OCI-LY7 (cell line): ENCODE measurements around the gene ASCC1. TPM values are rescaled to one million over a fixed set of nuclear protein-coding genes. Genes with fewer than 3 reads are reported as not detected.

Source experiments
- BruUV-seq: library from RNA; stranded (reverse); fragments of 400-500 nt; replicated peaks from 2 replicates; lab custom pipeline; 2021; lab: Mats Ljungman, UMichigan
- CTCF ChIA-PET: fragments of 300-600 bp; sonication (Branson Sonifier 250); formaldehyde crosslinking; loops from one replicate; lab custom pipeline; 2022; ENCODE audit warnings: antibody characterized with exemption; ENCODE audit not compliant: unreplicated experiment; lab: Charles Lee
- POLR2A ChIA-PET: fragments of 300-600 bp; sonication (Branson Sonifier 250); formaldehyde crosslinking; loops from one replicate; lab custom pipeline; 2022; ENCODE audit warnings: antibody characterized with exemption; lab: Charles Lee
- DNase-seq: peaks from one replicate; pipeline ENCODE4 v3.0.0-alpha.2; 2015; ENCODE audit warnings: low spot score
- H2AFZ ChIP-seq: fragments of 200-600 bp; sonication (generic), shearing (Covaris generic); 2 replicates; pipeline ENCODE4 v1.6.1; 2014; ENCODE audit warnings: mild to moderate bottlenecking, antibody characterized with exemption, low read length, moderate library complexity
- H3K27ac ChIP-seq: fragments of 200-600 bp; sonication (generic); 2 replicates; pipeline ENCODE4 v1.5.1; 2014; ENCODE audit warnings: mixed run types, low read depth, mild to moderate bottlenecking, moderate library complexity, low read length, inconsistent platforms; ENCODE audit not compliant: poor library complexity, severe bottlenecking
- H3K36me3 ChIP-seq: fragments of 200-600 bp; sonication (generic); 2 replicates; pipeline ENCODE4 v1.6.1; 2014; ENCODE audit warnings: mild to moderate bottlenecking, antibody characterized with exemption, low read length, moderate library complexity, mixed read lengths; ENCODE audit not compliant: insufficient read depth
- H3K4me1 ChIP-seq: fragments of 200-600 bp; sonication (generic); 2 replicates; pipeline ENCODE4 v1.5.1; 2014; ENCODE audit warnings: mild to moderate bottlenecking, low read length; ENCODE audit not compliant: insufficient read depth, poor library complexity, severe bottlenecking
- H3K4me2 ChIP-seq: fragments of 200-600 bp; sonication (generic); 2 replicates; pipeline ENCODE4 v1.6.1; 2014; ENCODE audit warnings: mild to moderate bottlenecking, low read length
- H3K4me3 ChIP-seq: fragments of 200-600 bp; sonication (generic); 2 replicates; pipeline ENCODE4 v1.5.1; 2014; ENCODE audit warnings: mild to moderate bottlenecking, low read depth, low read length; ENCODE audit not compliant: poor library complexity, severe bottlenecking
- H3K79me2 ChIP-seq: fragments of 200-600 bp; sonication (generic); 2 replicates; pipeline ENCODE4 v1.6.1; 2016; ENCODE audit warnings: low read depth, mild to moderate bottlenecking, low read length, moderate library complexity, mixed read lengths; ENCODE audit not compliant: insufficient read depth
- H3K9me2 ChIP-seq: fragments of 200-600 bp; sonication (generic); 2 replicates; pipeline ENCODE4 v1.6.1; 2016; ENCODE audit warnings: mild to moderate bottlenecking, low read length, mixed read lengths; ENCODE audit not compliant: insufficient read depth
- H3K9me3 ChIP-seq: fragments of 200-600 bp; sonication (generic); 2 replicates; pipeline ENCODE4 v1.6.1; 2014; ENCODE audit warnings: mild to moderate bottlenecking, mixed run types, low read length, mixed read lengths
- H4K20me1 ChIP-seq: fragments of 200-600 bp; sonication (generic); 2 replicates; pipeline ENCODE4 v1.6.1; 2014; ENCODE audit warnings: mild to moderate bottlenecking, antibody characterized with exemption, low read length, moderate library complexity, mixed read lengths; ENCODE audit not compliant: insufficient read depth
- EZH2phosphoT487 ChIP-seq: fragments of 200-600 bp; sonication (generic); IDR thresholded peaks from 2 replicates; pipeline ENCODE4 v1.6.1; 2018; ENCODE audit warnings: low read depth, borderline replicate concordance, mild to moderate bottlenecking, mixed run types, antibody characterized with exemption, low read length, moderate library complexity, mixed read lengths
- intact Hi-C: fragments of 100-400 bp; cut with micrococcal nuclease; formaldehyde crosslinking; loops from one replicate; pipeline ENCODE4 v1.10.0; 2022; ENCODE audit not compliant: unreplicated experiment
- total RNA-seq, 2 experiments: library from RNA; depleted of rRNA in 1 of 2; stranded (reverse); fragments of >200 nt in 1 of 2; shearing (Covaris generic) in 1 of 2; gene quantifications; 2 replicates each; pipeline ENCODE4 v1.2.3, GENCODE V29; 2014 to 2022
- TF ChIP-seq, protein P1 (sequence below): fragments of 200-600 bp; sonication (generic); conservative IDR thresholded peaks from 2 replicates; pipeline ENCODE4 v1.5.1; 2014; ENCODE audit warnings: mild to moderate bottlenecking, antibody characterized with exemption, low read length, moderate library complexity, mixed read lengths

ASCC1 gene
- total RNA-seq, 2 experiments from 2014 or later, result 27.1 to 59.9 TPM

- DNase-seq, result no peak
- H3K9me2 ChIP-seq, result no peaks in the 10 kb centered on the region
- H4K20me1 ChIP-seq, result no peaks in the 10 kb centered on the region
- H3K4me1 ChIP-seq, result peaks cover 18% of the 10 kb centered on the region
- no peak overlapping the region for H2AFZ ChIP-seq
- H3K4me2 ChIP-seq, result no peak overlapping the region
- POLR2A ChIA-PET, result interaction anchor here (0.6 to 1.6 kb wide), 4 partner anchors 27 to 200 kb away, joined by 3 to 4 read pairs (median 4); no protein-coding TSS in a partner anchor
- H3K36me3 ChIP-seq, result peaks cover 19% of the 10 kb centered on the region
- intact Hi-C loops, result loop anchor here (2.0 kb wide), 2 partner anchors 83 to 203 kb away; partner anchors contain the start of genes ANAPC16 and ASCC1
- no TSS peak for BruUV-seq
- CTCF ChIA-PET, result interaction anchor here (1.5 kb wide), 1 partner anchor 204 kb away, joined by 6 read pairs; no protein-coding TSS in a partner anchor
- no peak overlapping the region for H3K27ac ChIP-seq
- TF ChIP-seq, protein P1, sequence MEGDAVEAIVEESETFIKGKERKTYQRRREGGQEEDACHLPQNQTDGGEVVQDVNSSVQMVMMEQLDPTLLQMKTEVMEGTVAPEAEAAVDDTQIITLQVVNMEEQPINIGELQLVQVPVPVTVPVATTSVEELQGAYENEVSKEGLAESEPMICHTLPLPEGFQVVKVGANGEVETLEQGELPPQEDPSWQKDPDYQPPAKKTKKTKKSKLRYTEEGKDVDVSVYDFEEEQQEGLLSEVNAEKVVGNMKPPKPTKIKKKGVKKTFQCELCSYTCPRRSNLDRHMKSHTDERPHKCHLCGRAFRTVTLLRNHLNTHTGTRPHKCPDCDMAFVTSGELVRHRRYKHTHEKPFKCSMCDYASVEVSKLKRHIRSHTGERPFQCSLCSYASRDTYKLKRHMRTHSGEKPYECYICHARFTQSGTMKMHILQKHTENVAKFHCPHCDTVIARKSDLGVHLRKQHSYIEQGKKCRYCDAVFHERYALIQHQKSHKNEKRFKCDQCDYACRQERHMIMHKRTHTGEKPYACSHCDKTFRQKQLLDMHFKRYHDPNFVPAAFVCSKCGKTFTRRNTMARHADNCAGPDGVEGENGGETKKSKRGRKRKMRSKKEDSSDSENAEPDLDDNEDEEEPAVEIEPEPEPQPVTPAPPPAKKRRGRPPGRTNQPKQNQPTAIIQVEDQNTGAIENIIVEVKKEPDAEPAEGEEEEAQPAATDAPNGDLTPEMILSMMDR, result no peak
- no peak for TF ChIP-seq EZH2phosphoT487
- H3K9me3 ChIP-seq, result no peaks in the 10 kb centered on the region
- H3K4me3 ChIP-seq, result no peak overlapping the region
- H3K79me2 ChIP-seq, result no peaks in the 10 kb centered on the region
Observed at GRCh38 chr10:72133517-72133916, 82.6 kb downstream of the ASCC1 start.

GRCh38 chr10:72132854-72133253 is 83.2 kb downstream of the ASCC1 start:
- Histone ChIP-seq H3K36me3 (peaks cover 19% of the 10 kb centered on the region), H3K4me1 (peaks cover 18% of the 10 kb centered on the region), H4K20me1 (no peaks in the 10 kb centered on the region), H2AFZ (no peak overlapping the region), H3K4me3 (no peak overlapping the region), H3K9me3 (no peaks in the 10 kb centered on the region), H3K79me2 (no peaks in the 10 kb centered on the region), H3K4me2 (no peak overlapping the region), H3K27ac (no peak overlapping the region), H3K9me2 (no peaks in the 10 kb centered on the region)
- no TSS peak for BruUV-seq
- ChIA-PET POLR2A (interaction anchor here (0.6 to 1.6 kb wide), 10 partner anchors 12 to 1945 kb away, joined by 3 to 6 read pairs (median 4); no protein-coding TSS in a partner anchor), CTCF (interaction anchor here (1.5 kb wide), 1 partner anchor 204 kb away, joined by 6 read pairs; no protein-coding TSS in a partner anchor)
- DNase-seq, result no peak
- intact Hi-C loops, result loop anchor here (2.0 kb wide), 2 partner anchors 84 to 204 kb away; partner anchors contain the start of genes ANAPC16 and ASCC1
- TF ChIP-seq, protein P1, result no peak
- no peak for TF ChIP-seq EZH2phosphoT487

DNA sequence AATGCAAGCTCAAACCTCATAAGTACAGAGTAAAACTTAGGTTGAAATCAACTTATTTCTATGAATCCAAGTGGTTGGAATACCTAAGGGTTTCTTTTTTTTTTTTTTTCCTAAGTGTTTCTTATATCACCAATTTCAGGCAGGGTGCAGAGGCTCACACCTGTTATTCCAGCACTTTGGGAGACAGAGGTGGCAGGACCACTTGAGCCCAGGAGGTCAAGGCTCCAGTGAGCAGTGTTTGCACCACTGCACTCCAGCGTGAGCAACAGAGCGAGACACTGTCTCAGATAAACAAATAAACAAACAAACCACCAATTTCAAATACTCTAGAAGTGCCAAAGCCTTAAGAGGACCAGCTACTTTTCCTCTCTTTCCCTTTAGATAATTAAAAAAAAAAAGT is 88.5 kb downstream of the ASCC1 start:
- ChIA-PET CTCF (no interaction called here), POLR2A (interaction anchor here (0.5 to 3.5 kb wide), 3 partner anchors 10 to 455 kb away, joined by 4 to 14 read pairs (median 6); no protein-coding TSS in a partner anchor)
- TF ChIP-seq, protein P1, result no peak
- TF ChIP-seq EZH2phosphoT487, result no peak
- no peak overlapping the region for H3K4me2 ChIP-seq
- no peak overlapping the region for H3K4me3 ChIP-seq
- no peaks in the 10 kb centered on the region for H4K20me1 ChIP-seq
- H3K9me3 ChIP-seq, result no peaks in the 10 kb centered on the region
- DNase-seq, result no peak
- BruUV-seq, result no TSS peak
- no peak overlapping the region for H2AFZ ChIP-seq
- no peaks in the 10 kb centered on the region for H3K9me2 ChIP-seq
- no peak overlapping the region for H3K27ac ChIP-seq
- peaks cover 5% of the 10 kb centered on the region; the same call in 1 of the 2 replicates for H3K36me3 ChIP-seq
- intact Hi-C loops, result loop anchor here (2.0 kb wide), 1 partner anchor 201 kb away; no protein-coding TSS in a partner anchor
- H3K79me2 ChIP-seq, result no peaks in the 10 kb centered on the region
- peaks cover 8% of the 10 kb centered on the region for H3K4me1 ChIP-seq
